CMK (cell line): ENCODE data around the gene RPS6KA4.

ENCODE experiments used
- DNase-seq: peaks from one replicate; pipeline ENCODE4 v3.0.0-alpha.2; 2010; ENCODE audit warnings: low read depth

Gene RPS6KA4

GRCh38 chr11:64327375-64327774, 31.6 kb upstream of the RPS6KA4 start:
- no peak for DNase-seq

DNA sequence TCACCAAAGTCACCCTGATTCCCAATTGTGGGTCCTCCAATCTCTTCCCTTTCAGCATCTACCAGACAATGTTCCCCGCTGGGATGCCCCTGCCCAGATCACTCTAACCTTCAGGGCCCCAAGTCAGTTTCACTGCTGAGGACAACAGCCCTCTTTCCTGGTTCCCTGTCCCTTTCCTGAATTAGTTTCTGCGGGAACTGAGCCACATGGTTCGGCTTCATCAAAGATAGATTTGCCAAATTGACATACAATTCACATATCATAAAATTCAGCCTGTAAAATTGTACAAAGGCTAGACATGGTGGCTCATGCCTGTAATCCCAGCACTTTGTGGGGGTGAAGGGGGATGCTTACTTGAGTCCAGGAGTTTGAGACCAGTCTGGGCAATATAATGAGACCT, 31.0 kb upstream of the RPS6KA4 start:
- DNase-seq: no peak

DNA sequence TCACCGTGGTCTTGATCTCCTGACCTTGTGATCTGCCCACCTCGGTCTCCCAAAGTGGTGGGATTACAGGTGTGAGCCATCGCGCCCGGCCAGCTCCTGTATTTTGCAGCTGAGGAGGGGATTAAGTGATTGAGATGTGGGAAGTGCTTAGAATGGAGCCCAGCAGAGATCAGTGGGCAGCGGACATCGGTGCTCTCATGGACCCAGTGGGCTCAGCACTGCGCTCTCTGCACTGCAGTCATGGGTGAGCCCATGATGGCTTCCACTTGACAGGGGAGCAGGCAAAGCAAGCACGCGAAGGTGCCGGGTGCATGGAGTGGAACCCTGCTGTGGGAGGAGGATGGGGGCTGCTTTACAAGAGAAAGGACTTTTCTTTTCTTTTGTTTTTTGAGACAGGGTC, 28.1 kb upstream of the RPS6KA4 start:
- no peak for DNase-seq

DNA sequence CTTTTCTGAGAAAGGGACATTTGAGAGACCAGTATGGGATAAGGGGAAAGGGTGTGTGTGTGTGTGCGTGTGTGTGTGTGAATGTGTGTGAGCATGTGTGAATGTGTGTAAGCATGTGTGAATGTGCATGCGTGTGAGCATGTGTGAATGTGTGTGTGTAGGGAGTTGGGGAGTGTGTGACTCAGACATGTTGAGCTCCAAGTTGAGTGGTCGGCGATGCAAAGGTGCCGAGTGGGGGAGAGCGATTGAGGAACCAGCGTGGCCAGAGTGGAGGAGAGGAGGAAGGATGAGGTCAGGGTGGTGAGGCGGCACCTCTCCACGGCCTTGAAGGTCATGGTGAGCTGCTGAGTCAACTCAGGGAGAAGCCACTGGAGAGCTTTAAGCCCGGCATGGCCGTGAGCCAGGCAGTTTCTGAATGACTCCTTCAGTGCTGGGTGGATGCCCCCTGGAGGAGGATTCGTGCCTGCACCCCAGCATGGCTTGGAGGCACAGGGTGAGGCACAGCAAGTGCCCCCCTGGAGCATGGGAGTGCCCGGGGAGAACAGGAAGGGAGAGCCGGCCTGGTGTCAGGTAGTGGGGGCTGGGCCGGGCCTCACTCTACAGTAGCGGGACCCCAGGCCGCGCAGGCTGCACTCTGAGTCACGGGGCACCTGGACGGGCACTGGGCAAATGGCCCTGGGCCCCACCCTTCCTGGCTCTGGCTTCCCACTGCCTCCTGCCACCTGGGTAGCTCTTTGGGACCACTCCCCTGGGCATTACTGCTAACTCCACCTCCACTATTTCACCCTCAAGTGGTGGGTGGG, 27.2 kb upstream of the RPS6KA4 start:
- peak; percentile 87 for DNase-seq

DNA sequence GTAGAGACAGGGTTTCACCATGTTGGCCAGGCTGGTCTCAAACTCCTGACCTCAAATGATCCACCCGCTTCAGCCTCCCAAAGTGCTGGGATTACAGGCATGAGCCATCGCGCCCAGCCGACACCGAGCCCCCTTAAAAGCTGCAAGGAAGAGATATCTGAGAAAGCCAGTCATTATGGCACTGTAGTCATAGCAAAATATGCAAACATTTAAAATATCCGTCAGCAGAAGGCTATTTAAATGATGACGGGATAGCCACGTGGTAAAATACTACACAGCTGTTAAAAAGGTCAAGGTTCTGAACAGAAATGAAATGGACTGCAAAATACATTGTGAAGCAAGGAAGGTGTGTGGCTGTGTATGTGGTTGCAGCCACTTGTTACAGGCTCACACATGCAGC, 25.4 kb upstream of the RPS6KA4 start:
- no peak for DNase-seq

GRCh38 chr11:64334764-64335735, 23.9 kb upstream of the RPS6KA4 start:
- peak; percentile 76 for DNase-seq

- no peak for DNase-seq
Measured at GRCh38 chr11:64337538-64338249, 21.3 kb upstream of the RPS6KA4 start.

- DNase-seq: no peak
Measured at GRCh38 chr11:64338716-64339115, 20.2 kb upstream of the RPS6KA4 start.

- DNase-seq: no peak
Measured at GRCh38 chr11:64339286-64339685, 19.7 kb upstream of the RPS6KA4 start.

DNA sequence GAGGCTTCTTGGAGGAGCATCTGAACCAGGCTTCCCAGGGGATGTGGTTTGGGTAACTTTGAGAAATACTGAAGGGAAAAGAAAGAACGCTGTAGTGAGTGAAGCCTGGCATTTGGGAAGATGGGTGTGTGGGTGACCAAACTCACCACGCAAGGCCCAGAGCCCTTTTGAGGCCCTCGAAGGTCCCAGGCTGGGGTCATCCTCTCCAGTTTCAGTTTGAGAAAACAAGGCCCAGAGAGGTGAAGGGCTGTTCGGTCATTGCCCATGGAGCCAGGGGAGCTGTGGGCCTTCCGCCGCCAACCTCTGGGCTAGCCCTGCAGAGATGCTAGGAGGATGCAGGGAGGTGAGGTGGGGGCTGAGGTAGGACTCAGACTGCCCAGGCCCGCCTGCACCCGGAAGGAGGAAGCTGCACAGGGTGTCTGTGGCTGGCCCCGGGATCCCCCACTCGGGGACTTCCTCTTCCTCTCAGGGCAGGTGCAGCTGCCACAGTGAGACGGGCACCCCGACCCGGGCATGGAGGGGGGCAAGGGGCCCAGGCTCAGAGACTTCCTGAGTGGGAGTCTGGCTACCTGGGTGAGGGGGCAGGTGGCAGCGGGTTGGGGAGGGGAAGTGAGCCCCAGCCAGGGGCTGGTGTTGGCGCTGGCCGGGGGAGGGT, 19.1 kb upstream of the RPS6KA4 start, which contains the start of gene CCDC88B:
CCDC88B (plus strand) TSS at position 451 of the 655 bp plus-strand sequence; CDS start at position 514, 63 bp downstream.
- DNase-seq: no peak

GRCh38 chr11:64340671-64341335, 18.2 kb upstream of the RPS6KA4 start:
- DNase-seq: peak; percentile 78

DNA sequence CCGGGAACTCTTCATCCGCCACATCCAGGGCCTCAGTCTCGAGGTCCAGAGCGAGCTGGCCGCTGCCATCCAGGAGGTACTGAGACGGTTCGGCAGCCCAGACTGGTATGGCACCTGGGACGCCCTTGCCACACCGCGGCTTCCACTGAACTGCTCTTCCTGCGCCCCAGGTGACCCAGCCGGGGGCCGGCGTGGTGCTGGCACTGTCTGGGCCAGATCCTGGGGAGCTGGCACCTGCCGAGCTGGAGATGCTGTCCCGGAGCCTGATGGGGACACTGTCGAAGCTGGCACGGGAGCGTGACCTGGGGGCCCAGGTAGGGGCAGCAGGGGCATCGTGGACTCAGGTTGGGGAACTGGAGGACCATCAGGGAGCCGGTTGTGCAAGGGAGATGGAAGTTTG, 17.5 kb upstream of the RPS6KA4 start:
- DNase-seq: no peak

- no peak for DNase-seq
Measured at GRCh38 chr11:64341851-64342791, 16.8 kb upstream of the RPS6KA4 start.

- no peak for DNase-seq
Measured at GRCh38 chr11:64342869-64343745, 15.9 kb upstream of the RPS6KA4 start.

DNA sequence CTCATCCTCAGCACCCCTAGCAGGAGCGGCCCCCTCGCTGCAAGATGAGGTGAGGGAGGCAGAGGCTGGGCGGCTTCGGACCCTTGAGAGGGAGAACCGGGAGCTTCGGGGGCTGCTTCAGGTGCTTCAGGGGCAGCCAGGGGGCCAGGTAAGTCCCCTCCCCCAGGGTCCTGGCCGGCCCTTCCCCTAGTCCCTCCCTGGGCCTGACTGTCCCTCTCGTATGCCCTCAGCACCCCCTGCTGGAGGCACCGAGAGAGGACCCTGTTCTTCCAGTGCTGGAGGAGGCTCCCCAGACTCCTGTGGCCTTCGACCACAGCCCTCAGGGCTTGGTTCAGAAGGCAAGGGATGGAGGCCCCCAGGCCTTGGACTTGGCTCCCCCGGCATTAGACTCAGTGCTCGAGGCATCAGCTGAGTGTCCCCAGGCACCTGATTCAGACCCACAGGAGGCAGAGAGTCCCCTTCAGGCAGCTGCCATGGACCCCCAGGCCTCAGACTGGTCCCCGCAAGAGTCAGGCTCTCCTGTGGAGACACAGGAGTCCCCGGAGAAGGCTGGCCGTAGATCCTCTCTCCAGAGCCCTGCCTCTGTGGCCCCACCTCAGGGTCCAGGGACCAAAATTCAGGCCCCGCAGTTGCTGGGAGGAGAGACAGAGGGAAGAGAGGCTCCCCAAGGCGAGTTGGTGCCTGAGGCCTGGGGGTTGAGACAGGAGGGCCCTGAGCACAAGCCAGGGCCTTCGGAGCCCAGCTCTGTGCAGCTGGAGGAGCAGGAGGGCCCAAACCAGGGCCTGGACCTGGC, 15.0 kb upstream of the RPS6KA4 start:
- DNase-seq: no peak

DNA sequence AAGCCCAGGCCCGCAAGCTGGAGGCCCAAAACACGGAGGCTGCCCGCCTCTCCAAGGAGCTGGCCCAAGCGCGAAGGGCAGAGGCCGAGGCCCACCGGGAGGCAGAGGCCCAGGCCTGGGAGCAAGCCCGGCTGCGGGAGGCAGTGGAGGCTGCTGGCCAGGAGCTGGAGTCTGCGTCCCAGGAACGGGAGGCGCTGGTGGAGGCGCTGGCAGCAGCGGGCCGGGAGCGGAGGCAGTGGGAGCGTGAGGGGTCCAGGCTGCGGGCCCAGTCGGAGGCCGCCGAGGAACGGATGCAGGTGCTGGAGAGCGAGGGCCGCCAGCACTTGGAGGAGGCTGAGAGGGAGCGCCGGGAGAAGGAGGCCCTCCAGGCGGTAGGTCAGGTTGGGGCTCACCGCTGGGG, 14.2 kb upstream of the RPS6KA4 start:
- no peak for DNase-seq

- no peak for DNase-seq
Measured at GRCh38 chr11:64347193-64347867, 11.6 kb upstream of the RPS6KA4 start.
